Posterior vena cava (tissue), 2 donors: ENCODE data around the gene GALNT7. TPM values are rescaled to one million over a fixed set of nuclear protein-coding genes. Genes with fewer than 3 reads are reported as not detected.
"Not testable (repeated sequence)": the region's sequence is repeated elsewhere in the genome, so short reads cannot be mapped to it uniquely, and the experiment has no call there.

Experiments
- DNase-seq: peaks from one replicate; pipeline ENCODE4 v3.0.0-alpha.2; 2020; ENCODE audit warnings: low spot score
- intact Hi-C, 2 donors: fragments of 100-400 bp; cut with DNase I; formaldehyde crosslinking; loops; one replicate each; pipeline versions ENCODE4 v1.14.1 to v1.14.2; 2022 to 2023
- total RNA-seq, 2 donors: library from RNA; stranded (reverse); fragmentation: NEBNext Ultra II Directional; extraction: Animal tissue kit (Norgen Biotek cat#: 25700); gene quantifications; one replicate each; pipeline ENCODE4 v1.2.1, GENCODE V29; 2021
- donor health status: DM: yes; HTN: yes; CAD: no.
- donor health status: DM: yes; HTN: yes; CAD: no.

The GALNT7 gene
- total RNA-seq, 2 donors from 2014 or later = 10.2 to 16.2 TPM

DNA sequence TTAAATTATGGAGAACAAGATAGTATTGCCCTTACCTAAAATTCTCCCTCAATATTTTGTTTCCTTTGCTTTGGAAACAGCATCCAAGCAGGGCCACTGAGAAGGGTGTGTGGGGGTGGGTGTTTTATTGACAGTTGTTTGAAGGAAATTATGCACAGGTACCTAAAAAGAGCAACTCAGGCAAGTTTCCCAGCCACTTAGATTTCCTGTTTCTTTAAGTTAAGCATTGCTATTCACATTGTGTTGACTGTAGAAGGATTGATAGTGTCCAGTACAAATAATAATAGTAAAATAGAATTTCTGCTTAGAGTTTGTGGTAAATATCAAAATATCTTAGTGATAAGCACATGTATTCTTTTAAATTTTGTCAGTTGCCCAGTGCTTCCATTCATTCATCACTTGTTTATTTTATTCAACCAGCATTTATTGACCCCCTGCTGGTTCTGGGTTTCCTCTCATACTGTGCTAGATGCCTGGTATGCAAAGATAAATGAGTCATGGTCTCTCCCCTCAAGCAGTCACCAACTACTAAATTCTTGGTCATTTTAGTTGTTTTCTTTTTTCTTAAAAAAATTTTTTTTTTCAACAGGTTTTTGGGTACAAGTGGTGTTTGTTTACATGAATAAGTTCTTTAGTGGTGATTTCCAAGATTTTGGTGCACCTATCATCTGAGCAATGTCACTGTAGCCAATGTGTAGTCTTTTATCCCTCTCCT is 50.0 kb downstream of the GALNT7 start:
- intact Hi-C loops = loop anchor here in 1 of 2 donors (5.0 kb wide), 1 partner anchor 666 kb away; no protein-coding TSS in a partner anchor
- DNase-seq = no peak

GRCh38 chr4:173219126-173219437 is 50.5 kb downstream of the GALNT7 start:
- intact Hi-C loops = loop anchor here in 1 of 2 donors (5.0 kb wide), 1 partner anchor 667 kb away; no protein-coding TSS in a partner anchor
- DNase-seq = not testable (repeated sequence)

DNA sequence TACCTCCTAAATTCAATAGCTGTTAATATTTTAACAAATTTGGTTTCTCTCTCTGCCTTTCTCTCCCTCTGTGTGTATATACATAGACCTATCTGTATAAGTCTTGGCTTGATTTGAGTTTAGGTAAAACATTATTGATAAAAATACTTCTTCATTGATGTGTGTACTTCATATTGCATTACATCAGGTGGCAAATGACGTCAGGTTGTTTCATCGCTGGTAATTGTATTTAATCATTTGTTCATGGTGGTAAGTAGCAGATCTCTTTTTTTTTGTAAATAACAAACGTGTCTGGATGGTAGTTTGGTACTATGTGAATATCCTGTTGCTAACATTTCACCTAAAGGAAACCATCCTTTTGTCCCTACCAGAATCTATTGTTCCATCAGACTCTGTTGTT is 55.1 kb downstream of the GALNT7 start:
- intact Hi-C loops = no loop called here
- DNase-seq = no peak

DNA sequence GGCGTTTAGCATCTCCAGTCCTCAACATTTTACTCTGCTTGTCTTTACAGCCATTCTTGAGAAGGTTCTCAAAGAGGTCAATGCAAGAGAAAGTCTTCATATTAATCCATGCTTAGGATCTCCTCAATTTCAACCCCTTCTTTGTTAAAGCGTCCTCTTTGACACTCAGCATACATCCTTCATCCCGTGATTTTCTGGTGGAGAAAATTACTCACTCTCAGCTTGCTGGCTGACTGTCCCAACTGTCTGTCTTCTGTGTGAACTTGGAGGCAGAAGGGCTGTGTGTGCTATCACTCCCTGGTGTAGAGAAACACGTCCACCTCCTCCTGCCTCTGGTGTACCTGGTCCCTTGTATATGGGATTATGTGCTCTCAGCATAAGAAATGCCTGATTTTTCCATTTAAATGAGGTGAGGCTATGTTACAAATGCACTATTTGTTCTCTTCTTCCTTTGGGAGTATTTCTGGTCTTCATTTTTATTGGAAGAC is 57.8 kb downstream of the GALNT7 start:
- no peak for DNase-seq
- intact Hi-C loops = no loop called here

GRCh38 chr4:173227756-173228155 is 59.1 kb downstream of the GALNT7 start:
- no peak for DNase-seq
- intact Hi-C loops = no loop called here

DNA sequence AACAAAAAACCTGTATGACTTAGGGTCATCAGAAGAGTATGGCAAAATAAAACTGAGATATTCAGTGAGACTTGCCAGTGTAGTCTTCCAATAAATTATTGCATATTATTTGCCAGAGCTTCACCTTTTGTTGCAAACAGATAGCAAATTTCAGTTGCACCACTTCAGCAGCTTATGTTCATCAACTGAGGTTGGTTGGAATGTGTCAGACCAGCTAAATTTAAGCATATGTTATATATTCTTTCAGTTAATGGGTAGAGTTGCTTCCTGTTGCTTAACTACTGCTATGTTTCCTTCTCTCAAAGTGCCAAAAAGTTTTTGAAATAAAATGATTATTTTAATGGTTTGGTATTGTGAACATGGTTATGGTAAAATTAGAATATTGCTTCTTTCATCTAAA is 61.5 kb downstream of the GALNT7 start:
- no peak for DNase-seq
- intact Hi-C loops = no loop called here

DNA sequence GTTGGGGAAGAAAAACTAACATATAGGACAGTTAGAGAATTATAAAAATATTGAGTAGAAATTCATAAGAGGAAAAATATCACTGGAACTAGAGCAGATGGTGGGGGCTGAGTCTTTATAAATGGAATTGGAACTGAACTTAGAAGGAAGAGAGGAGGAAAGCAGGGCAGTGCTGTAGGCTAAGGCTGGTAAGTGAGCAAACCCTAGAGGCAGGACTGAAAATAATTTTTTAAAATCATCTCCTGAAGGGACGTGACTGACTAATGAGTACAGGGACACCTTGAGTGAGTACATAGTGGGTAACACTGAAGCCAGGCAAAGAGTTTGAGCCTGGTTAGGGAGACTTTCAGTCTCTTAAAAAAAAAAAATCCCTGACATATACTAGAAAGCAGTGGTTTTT is 63.3 kb downstream of the GALNT7 start:
- DNase-seq = no peak
- intact Hi-C loops = no loop called here

- DNase-seq = no peak
- intact Hi-C loops = no loop called here
Measured at GRCh38 chr4:173233857-173234256, 65.2 kb downstream of the GALNT7 start.

DNA sequence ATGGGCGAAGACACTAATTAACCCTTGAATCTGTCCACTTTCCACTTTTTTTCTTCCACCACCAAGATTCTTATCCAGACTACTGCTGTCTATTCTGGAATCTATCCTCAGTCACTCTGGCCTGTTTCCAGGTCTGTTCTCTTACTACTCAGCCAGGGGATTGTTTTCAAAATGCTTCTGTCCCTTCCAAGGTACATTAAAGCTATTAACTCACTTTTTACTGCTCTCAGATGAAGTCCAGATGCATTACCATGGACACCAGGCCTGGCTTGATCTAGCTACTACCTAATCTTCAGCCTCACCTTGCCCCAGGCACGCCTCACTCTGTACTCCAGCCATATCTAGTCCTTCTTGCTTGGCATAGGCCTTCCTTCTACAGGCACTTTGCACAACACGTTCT is 66.4 kb downstream of the GALNT7 start:
- no peak for DNase-seq

DNA sequence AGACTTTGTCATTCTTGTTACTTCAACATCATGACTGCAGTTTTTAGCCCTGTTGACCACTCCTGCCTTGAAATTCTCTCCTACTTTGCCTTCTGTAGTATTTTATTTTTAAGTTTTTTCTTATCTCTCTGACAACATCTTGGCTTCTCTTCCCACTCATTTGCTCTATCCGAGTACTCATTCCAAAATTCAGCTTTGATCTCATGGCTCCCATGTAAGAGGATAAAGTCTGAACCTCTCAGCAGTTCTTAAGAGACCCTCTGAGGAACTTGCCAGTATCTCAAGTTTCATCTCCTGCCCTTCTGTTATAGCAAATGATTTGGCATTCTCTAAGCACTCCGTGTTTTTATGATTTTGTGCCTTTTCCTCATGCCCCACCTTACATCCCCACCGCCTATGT is 67.7 kb downstream of the GALNT7 start:
- DNase-seq = no peak
- intact Hi-C loops = no loop called here

More for the DNA sequence above, 66.4 kb downstream of the GALNT7 start:
- intact Hi-C loops = no loop called here

DNA sequence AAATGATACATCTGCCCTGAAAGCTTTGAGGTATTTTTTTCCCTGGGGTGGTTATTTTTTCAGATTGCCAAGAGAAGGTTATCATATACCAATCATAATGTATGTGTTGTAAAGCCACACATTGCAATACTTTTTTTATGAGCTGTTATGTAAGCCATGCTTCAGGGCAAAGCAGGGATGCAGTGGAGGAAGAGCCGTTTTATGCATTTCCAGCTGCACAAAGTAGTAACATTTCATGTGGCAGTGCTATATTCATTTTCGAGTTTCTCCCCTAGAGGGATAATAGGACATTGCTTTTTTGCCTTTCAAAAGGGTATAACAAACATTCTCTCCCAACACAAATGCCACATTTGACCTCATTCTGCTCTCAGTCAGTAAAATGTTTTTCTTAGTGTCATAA is 68.5 kb downstream of the GALNT7 start:
- intact Hi-C loops = no loop called here

DNA sequence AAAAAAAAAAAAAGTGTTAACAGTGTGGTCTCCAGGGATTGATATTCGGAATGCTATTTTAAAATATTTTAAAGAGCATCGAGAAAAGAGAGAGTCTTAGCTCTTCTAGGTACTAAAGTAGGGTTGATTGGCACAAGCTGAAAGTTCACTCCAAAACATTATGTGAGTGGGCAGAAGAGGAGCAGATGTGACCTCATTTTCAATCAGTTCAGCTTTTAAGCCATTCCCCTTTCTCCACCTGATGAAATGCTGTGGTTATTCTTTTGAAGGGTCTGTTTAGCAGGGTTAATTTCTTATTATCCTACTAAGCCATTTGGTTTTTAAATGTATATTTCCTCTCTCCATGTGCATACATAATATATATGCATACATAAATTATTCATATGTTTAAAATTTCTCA is 69.2 kb downstream of the GALNT7 start:
- DNase-seq = no peak
- intact Hi-C loops = no loop called here

More for the DNA sequence above, 68.5 kb downstream of the GALNT7 start:
- DNase-seq = no peak

GRCh38 chr4:173240696-173241095 is 72.1 kb downstream of the GALNT7 start:
- intact Hi-C loops = no loop called here

GRCh38 chr4:173242466-173243250 is 74.0 kb downstream of the GALNT7 start:
- intact Hi-C loops = no loop called here
- DNase-seq = no peak

More at GRCh38 chr4:173240696-173241095, 72.1 kb downstream of the GALNT7 start:
- DNase-seq = no peak

GRCh38 chr4:173243321-173243720 is 74.7 kb downstream of the GALNT7 start:
- DNase-seq = no peak
- intact Hi-C loops = no loop called here

DNA sequence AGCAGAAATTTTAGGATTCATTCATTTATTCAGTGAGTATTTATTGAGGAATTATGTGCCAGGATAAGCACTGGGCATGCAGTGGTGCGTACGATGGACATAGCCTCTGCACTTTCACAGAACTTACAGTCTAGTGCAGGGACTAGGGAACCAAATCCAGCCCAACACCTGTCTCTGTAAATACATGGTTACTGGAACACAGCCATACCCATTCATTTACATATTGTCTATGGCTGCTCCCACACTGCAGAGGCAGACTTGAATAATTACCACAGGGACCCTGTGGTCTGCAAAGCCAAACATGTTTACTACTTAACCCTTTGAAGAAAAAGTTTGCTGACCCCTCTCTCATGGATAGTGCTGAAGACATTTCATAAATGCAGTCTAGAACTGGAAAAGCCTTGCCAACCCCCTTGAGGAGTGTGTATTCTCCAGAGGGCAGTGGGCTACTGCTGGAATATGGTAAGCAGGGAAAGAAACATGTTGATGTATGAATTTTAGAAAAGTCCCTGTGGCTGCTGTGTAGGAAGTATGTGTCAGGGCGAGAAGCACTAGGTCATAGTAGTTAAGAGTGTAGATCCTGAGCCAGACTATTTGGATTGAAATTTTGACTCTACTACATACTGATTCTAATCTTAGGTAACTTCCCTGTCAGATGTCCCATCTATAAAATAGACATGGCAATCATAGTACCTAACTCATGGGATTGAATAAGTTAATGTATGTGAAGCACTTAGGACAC is 75.5 kb downstream of the GALNT7 start:
- no peak for DNase-seq
- intact Hi-C loops = no loop called here

DNA sequence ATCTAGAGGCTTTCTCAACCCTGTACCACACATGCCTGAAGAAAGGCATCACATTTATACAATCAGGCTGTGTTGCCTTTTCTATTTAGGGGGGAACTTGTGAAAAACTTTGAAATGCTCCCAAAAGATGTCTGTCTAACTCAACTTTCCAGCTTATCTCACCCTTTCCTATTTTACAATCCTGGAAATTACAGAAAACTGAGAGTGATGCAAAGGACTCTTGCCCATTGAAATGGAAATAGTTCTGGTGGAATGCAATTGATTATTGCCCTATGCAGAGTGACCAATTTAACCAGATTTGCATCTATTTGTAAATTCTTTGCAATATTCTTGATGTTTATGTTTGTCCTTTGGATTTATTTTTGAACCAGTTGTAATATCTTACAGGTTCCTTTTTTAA is 77.3 kb downstream of the GALNT7 start:
- no peak for DNase-seq

GRCh38 chr4:173246719-173247118 is 78.1 kb downstream of the GALNT7 start:
- intact Hi-C loops = no loop called here
- no peak for DNase-seq

More for the DNA sequence above, 77.3 kb downstream of the GALNT7 start:
- intact Hi-C loops = no loop called here

- intact Hi-C loops = no loop called here
- no peak for DNase-seq
Measured at GRCh38 chr4:173247321-173247720, 78.7 kb downstream of the GALNT7 start.

- no peak for DNase-seq
- intact Hi-C loops = no loop called here
Measured at GRCh38 chr4:173248690-173249089, 80.1 kb downstream of the GALNT7 start.
